Germinal center (tissue), 1 donor: ENCODE results near the gene TACSTD2.
"Not testable (repeated sequence)": the region's sequence is repeated elsewhere in the genome, so short reads cannot be mapped to it uniquely, and the experiment has no call there.

Experiments
- DNase-seq: peaks from one replicate; pipeline ENCODE4 v3.0.0; 2012; ENCODE audit warnings: mixed read lengths, low spot score

TACSTD2 gene, protein sequence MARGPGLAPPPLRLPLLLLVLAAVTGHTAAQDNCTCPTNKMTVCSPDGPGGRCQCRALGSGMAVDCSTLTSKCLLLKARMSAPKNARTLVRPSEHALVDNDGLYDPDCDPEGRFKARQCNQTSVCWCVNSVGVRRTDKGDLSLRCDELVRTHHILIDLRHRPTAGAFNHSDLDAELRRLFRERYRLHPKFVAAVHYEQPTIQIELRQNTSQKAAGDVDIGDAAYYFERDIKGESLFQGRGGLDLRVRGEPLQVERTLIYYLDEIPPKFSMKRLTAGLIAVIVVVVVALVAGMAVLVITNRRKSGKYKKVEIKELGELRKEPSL

DNA sequence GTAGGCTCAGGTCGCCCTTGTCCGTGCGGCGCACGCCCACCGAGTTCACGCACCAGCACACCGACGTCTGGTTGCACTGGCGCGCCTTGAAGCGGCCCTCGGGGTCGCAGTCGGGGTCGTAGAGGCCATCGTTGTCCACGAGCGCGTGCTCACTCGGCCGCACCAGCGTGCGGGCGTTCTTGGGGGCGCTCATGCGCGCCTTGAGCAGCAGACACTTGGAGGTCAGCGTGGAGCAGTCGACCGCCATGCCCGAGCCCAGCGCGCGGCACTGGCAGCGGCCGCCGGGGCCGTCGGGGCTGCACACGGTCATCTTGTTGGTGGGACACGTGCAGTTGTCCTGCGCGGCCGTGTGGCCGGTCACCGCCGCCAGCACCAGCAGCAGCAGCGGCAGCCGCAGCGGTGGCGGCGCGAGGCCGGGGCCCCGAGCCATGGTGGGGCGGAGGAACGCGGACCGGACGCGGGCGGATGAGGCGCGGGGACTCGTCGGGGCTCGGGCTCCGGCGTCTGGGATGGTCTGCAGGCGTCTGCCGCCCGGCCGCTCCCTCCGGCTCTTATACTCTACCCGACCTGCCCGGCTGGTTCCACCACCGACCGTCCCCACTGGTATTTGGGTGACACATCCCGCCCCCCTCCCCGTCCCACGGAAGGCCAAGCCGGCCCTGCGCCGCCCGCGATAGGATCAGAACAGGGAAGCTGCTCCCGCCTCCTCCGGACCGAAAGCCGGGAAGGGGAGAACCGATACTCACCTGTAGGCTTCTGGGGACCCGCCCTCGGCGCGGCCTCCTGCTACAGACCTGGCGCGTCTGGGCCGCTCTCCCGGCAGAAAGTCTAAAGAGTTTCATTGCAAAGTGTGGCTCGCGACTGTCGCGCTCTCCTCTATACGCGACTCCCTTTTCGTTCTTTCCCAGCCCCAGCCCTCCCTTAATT, at the start of gene TACSTD2:
TACSTD2 (minus strand) TSS at position 526 of the 927 bp plus-strand sequence; CDS start at position 430, 96 bp downstream.
- no peak for DNase-seq

DNA sequence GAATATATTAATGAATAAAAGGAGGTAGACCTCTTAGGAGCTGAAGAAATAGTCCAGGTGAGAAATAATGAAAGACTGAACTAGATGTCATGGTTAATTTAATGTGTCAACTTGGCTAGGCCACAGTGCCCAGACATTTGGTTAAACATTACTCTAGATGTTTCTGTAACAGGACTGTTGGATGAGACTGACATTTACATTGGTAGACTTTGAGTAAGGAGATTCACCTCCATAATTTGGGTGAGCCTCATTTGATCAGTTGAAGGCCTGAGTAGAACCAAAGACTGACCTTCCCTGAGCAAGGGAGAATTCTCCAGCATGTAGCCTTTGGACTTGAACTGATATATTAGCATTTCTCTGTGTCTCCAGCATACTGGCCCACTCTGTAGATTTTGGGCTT, 49.2 kb upstream of the TACSTD2 start:
- DNase-seq, result no peak

DNA sequence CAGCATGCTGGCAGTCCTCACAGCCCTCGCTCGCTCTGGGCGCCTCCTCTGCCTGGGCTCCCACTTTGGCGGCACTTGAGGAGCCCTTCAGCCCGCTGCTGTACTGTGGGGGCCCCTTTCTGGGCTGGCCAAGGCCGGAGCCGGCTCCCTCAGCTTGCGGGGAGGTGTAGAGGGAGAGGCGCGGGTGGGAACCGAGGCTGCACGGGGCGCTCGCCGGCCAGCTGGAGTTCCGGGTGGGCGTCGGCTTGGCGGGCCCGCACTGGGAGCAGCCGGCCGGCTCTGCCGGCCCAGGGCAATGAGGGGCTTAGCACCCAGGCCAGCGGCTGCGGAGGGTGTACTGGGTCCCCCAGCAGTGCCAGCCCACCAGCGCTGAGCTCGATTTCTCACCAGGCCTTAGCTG, 46.2 kb upstream of the TACSTD2 start:
- DNase-seq, result not testable (repeated sequence)

DNA sequence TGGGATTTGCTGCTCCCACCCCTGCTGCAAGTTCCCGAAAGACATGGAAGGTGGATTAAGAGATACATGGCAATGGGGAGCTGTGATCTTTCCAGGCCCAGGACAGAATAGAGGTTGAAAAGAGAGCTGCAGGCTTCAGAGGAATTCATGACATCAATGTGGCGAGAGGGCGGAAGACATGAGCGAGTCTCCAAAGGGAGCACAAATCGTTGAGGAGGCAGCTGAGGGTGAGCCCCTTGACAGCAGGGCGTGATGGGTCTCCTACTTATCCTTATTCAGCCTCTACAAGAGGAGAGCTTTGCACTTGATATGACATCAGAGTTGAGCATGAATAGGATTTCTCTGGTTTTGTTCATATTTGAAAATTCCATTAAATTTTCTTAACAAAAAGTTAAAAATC, 45.5 kb upstream of the TACSTD2 start:
- DNase-seq, result no peak

DNA sequence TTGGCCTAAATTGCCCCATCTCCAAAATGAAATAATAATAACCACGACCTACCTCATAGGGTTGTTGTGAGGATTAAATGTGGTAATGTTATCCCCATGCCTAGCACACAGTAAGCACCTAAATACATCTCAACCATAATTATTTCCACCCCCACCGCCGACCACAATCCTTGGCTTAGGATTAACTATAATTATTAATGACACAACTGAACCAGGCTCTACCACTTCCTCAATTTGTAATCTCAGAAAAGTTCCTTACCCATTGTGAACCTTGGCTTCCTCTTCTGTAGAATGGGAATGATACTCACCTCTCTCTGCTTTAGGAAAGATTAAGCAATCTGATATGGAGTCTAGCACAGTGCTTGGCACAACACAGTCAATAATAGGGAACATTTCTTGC, 44.3 kb upstream of the TACSTD2 start:
- DNase-seq, result no peak

DNA sequence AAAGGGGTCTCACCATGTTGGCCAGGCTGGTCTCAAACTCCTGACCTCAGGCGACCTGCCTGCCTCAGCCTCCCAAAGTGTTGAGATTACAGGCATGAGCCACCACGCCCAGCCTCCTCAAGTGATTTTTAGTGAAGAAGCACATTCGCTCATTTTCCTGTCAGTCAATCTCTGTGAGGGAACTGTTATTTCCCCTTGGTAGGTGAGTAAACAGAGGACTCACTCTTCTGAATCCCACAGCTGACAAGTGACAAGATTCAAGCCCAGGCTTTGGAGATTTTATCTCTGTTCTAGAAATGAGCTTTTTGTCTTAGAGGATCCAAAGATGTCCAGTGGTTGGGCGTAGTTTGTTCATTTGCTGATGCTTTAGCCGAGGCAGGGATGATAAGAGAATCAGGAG, 43.9 kb upstream of the TACSTD2 start:
- DNase-seq, result no peak

DNA sequence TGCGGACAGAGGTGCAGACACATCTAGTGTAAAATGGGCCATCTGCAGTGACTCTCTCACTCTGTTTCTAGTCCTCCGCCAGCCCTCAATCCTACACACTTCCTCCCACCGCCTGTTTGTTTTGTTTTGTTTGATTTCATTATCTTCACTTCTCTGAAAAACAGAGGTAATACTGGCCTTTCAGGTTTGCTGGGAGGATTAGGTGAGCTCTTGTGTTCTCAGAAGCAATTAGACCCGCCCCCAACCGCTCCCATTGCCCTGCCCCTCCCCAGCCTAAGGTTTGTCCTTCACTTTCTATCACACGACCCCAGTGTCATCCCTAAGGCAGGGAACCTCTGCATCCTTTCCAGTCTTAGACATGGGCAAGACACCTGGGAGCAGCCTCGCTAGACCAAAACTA, 43.2 kb upstream of the TACSTD2 start:
- DNase-seq, result no peak

DNA sequence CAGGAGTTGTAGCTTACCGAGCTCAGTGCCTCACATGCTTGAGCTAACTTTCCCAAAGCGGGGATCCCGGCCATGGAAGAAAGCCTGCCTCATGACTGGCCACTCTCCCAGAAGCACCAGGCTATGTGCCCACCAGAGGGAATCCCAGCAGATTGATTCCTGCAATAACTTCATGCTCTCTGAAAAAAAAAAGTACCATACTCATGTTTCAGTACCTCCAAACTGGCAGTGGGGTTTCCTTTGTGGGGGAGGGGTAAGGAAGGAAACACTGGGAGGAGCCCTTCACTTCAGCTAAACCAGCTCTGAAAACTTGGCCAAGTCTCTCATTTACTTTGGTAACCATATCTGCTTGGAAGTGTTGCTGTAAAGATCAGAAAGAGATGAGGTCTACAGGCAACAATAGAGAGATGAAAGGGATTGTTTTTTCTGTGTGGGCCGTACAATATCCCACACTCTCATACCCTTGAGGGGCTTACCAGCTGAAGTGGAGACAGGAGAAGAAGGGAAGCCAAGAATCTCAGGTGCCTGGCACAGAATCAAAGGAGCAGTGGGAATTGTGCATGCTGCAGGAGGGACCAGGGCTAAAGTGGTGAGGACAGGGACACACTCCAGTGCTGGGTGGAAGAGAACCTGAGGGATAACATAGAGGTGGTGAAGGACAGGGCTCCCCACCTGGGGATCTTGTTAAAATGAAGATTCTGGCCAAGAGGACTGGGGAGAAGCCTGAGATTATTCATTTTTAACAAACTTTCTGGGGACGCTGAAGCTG, 42.4 kb upstream of the TACSTD2 start:
- no peak for DNase-seq

DNA sequence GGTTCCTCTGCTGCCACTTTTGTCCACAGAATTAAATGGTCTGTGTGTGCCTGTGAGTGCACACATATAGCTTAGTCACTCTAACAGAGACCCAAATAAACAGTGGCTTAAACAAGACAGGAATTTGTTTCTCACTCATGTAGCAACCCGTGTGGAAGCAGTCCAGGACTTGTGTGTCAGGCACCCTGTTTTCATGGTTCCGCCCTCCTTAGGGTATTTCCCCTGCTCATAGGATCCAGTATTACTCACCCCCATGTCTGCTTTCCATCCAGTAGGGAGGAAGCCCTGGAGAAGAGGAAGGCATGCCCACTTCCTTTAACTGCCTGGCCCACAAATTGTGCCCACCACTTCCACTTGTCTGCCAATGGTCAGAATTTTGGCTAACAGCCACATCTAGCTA, 41.3 kb upstream of the TACSTD2 start:
- DNase-seq, result no peak

DNA sequence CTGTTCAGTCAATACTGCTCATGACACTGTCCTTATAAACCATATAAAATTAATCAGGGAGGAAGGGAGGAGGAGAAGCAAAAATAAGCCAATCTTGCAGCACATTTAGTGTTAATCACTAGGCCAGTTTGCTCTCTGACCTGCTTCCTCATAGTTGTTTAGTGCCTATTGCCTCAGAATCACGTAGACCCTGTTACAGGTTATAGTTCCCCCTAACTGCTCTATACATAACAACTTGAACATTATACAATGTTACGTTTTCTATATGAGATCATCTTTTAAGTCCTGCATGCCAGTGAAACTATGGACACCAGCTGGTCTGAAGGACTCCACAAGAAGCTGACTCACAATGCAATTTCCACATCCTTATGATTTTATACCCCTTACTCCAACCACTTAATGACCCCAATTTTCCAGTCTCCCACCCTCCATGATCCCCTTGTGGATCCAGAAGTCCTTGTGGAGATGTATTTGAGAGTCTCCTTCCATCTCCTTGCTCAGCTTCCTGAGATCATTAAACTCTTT, 34.9 kb upstream of the TACSTD2 start:
- no peak for DNase-seq

DNA sequence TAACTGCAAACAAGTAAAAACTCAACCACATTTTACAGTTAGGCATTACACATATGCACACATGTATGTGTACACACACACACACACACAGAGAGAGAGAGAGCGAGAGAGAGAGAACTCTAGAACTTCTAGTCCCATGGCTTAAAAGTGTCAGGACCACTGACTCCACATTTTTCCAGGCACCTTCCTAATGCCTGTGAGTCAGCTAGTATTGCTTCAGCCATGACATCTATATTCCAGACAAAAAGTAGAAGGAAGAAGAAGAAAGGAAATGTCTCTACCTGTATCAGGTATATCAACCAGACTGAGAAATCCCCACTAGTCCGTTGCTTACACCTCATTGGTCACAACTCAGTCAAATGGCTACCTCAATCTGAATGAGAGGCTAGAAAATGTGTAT, 31.9 kb upstream of the TACSTD2 start:
- no peak for DNase-seq

DNA sequence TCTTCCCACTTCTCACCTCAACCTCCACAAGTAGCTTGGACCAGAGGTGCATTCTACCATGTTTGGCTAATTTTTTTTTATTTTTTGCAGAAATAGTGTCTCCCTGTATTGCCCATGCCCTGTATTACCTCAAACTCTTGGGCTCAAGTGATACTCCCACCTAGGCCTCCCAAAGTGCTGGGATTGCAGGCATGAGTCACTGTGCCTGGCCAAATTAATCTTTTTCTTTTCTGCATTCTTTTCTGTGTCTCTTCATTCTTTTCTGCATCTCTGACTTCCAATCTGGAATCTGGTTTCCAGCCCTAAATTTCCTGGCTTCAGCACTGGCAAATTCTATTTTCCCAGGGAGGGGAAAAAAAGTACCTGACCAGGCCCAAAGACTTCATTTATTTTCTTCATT, 31.2 kb upstream of the TACSTD2 start:
- DNase-seq, result no peak

DNA sequence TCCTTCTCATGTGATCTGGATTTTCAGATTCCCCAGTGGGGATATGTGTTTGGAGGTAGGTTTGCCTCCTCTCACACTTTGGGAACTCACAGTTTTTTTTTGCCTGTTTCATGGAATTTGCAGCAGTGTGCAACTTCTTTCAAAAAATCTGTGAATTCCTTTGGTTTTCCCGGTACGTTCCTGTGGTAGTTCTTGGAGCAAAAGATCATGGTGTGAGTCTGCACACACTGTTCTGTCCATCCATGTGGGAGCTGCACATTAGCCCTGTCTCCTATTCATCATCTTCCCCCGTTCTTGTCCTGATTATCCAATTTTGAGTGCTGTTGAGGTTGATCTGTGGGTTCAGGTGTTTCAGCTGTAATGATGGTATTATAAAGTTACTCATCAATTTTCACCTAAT, 30.3 kb upstream of the TACSTD2 start:
- DNase-seq, result no peak

DNA sequence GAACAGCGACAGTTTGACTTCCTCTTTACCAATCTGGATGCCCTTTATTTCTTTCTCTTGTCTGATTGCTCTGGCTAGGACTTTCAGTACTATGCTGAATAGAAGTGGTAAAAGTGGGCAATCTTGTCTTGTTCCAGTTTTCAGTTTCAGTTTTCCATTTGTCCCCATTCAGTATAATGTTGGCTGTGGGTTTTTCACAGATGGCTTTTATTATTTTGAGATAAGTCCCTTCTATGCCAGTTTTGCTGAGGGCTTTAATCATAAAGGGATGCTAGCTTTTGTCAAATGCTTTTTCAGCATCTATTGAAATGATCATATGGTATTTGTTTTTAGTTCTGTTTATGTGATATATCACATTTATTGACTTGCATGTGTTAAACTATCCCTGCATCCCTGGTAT, 24.9 kb upstream of the TACSTD2 start:
- DNase-seq, result not testable (repeated sequence)

DNA sequence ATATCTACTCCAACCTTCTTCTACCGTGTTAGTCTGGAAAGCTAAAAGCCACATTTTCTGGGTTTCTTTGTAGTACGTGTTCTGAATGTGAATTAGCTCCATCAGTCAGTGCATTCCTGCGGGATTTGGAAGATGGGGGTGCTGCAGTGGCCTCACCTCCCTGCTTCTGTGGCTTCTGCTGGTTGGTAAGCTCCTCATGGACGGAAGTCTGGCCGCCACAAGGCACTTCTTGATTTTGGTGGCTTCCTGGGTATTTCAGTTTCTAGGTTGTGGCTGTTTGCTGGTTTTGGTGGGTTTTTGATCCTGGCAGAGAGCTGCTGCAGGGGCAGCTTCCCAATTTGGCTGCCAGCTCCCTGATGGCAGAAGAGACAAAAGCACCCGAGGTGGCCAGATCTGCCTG, 20.9 kb upstream of the TACSTD2 start:
- no peak for DNase-seq

DNA sequence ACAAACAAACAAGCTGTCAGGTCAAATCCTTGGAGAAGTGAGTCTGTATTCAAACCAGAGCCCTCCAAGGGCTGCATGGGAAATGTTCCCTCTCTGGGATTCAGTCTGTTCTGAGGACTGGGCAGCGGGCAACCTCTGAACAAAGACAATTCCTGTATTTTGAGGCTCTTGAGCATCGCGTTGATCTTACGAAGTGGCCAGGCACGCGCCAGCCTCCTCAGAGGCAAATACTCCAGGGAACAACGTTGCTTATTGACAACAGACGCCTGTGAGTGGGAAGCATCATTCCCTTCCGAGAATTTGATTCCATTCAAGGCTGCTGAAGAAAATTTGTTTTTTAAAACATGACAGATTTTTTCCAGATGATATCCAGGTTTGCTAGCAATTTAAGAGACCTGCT, 20.0 kb upstream of the TACSTD2 start:
- no peak for DNase-seq

DNA sequence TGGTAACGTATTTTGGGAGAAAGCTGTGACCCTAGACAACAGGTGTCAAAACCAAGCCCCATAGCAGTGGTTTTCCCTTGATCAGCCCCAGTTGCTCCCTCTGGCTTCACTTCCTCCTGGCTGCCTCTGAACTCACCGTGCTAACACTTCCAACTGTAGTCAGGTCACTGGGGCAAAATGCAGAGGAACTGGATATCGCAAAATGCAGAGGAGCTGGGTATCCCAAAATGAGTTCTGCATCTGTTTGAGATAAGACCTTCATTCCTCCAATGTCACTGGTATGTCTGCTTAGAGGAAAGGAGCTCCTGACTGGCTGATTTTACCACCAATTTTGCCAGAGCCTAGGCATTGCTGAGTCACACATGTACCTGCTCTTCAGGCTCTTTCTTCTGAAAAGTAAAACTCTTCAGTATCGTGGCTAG, 19.6 kb upstream of the TACSTD2 start:
- no peak for DNase-seq

DNA sequence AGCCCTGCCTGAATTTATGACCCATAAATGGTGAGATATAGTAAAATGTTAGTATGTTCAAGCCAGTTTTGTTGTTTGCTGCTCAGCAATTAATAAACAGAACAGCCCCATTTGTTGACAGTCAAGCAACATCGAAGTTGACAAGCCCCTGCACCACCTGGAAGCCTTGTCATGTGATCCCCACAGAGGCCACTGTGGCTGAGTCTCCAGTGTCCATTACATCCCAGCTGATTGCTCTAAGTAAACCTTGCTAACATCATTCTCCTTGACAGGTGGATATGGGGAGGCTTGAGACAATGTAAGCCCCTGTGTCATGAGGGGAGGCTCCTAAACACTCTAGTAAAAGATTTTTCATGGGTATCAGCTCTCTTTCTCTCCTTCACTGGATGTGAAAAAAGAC, 17.5 kb upstream of the TACSTD2 start:
- no peak for DNase-seq

DNA sequence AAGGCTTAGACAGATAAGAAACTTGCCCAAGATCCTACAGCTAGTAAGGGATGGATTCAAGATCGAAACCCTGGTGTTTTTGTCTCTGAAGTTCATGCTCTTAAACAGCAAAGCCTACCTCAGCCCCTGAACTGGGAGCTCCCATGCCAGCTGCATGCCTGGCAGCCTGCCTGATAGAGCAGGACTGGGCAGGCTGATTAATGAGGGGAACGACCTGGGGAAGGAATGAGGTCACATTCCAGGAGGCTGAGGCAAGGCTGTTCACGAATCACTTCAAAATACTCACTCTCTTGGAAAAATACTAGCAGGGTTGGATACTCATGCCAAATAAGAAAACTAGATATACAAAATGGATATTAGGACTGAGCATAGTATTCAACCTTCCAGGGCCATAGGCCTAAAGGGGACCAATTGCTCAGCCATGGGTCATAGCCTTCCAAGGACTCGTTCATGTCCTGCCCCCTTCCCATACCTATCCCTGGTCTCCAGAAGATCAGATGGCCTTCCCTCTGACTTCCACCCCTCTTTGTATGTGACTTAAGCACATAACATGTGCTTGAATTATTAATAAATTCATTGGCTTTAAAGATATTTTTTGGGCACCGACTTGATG, 15.6 kb upstream of the TACSTD2 start:
- no peak for DNase-seq

DNA sequence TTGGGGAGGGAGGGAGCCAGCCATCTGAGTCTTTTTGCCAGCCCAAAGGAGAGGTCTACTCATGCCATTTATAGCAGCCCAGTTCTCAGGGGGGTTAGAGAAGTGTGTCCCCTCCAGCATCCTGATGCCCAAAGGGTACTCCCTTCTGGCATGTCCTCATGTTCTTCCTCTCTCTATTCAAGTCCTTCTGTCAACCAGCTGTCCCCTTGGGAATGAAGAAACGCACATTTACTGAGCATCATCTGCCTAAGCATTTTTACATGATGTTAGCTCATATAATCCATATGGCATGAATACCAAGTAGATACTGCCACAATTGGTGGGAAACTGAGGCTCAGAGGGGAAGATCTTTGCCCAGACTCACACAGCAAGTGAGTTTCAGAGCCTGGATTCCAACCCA, 14.8 kb upstream of the TACSTD2 start:
- DNase-seq, result no peak

DNA sequence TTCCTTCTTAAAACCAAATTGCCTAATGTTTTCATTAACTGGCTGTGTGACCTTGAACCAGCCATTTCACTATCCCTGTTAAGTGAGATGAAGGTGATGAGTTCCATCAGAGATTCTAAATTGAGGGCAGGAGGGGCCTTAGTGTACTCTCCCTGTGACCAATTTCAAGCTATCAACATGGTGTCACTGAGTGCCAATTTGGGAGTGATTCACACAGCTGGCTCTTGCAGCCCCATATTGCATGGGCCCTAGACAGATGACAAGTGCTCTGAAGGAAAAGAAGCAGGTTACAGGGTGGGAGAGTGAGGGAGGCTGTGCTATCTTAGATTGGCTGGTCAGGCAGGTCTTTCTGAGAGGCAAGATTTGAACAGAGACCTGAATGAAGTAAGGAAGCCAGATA, 13.0 kb upstream of the TACSTD2 start:
- DNase-seq, result no peak

DNA sequence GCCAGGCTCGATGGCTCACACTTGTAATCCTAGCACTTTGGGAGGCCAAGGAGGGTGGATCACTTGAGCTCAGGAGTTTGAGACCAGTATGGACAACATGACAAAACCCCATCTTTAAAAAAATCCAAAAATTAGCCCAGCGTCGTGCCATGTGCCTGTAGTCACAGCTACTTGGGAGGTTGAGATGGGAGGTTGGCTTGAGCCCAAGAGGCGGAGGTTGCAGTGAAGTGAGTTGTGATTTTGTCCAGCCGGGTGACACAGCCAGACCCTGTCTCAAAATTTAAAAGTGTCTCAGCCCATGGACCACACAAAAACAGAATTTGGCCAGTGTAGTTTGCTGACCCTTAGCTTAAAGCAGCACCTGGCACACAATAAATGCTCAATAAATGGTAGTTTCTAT, 11.3 kb upstream of the TACSTD2 start:
- no peak for DNase-seq
